HG03175 (cell line): Measurements from ENCODE around the gene CYP1A2.
"Not testable (repeated sequence)": the region's sequence is repeated elsewhere in the genome, so short reads cannot be mapped to it uniquely, and the experiment has no call there.

ENCODE experiments used
- ATAC-seq: cut with Tn5 transposase; IDR thresholded peaks from one replicate; pipeline ENCODE4 v1.9.1; 2021; ENCODE audit warnings: mild to moderate bottlenecking, moderate library complexity; ENCODE audit not compliant: unreplicated experiment

Gene CYP1A2, protein sequence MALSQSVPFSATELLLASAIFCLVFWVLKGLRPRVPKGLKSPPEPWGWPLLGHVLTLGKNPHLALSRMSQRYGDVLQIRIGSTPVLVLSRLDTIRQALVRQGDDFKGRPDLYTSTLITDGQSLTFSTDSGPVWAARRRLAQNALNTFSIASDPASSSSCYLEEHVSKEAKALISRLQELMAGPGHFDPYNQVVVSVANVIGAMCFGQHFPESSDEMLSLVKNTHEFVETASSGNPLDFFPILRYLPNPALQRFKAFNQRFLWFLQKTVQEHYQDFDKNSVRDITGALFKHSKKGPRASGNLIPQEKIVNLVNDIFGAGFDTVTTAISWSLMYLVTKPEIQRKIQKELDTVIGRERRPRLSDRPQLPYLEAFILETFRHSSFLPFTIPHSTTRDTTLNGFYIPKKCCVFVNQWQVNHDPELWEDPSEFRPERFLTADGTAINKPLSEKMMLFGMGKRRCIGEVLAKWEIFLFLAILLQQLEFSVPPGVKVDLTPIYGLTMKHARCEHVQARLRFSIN

DNA sequence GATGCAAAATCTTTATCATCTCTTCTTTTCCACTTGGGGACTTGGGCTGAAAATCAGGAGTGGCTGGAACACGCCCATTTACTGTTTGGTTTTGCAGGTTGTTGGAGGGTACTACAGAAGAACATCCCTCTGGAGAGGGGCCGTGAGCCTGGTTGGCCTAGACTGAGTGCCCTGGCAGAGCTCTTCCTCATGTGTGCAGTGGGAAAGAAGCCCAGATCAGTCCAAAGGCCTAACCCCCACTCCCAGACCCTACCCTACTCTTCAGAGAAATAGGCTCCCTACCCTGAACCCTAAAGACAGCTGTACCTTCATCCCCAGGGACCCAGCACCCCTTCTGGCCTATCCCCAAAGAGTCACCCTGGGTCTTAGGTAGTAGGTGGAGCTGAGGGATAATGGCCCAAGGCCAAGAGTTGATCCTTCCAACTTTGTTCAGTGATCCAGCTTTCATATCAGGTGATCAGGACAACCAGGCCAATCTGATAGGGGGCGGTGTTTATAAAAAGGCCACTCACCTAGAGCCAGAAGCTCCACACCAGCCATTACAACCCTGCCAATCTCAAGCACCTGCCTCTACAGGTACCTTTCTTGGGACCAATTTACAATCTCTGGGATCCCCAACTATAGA, at the start of gene CYP1A2:
CYP1A2 (plus strand) TSS at position 524 of the 625 bp plus-strand sequence. CDS start 894 bp downstream, outside the sequence.
- no peak for ATAC-seq

DNA sequence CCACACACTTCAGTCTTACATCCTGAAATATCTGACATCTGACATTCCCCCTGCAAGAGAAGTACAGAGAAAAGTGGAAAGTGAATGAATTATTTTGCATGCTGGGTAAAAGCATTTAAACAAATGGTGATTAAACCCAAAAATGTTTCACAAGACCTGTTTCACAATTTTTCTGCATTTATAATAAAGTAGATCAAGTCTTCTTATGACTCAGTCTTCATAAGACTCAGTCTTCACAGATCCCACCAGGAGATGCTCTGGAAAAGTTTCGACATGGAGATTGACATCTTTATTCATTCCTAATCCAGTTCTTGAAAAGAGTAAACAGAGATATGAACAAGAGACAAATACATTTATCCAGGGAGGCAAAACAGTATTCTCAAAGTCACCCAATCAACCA, 39.6 kb upstream of the CYP1A2 start:
- ATAC-seq = no peak

DNA sequence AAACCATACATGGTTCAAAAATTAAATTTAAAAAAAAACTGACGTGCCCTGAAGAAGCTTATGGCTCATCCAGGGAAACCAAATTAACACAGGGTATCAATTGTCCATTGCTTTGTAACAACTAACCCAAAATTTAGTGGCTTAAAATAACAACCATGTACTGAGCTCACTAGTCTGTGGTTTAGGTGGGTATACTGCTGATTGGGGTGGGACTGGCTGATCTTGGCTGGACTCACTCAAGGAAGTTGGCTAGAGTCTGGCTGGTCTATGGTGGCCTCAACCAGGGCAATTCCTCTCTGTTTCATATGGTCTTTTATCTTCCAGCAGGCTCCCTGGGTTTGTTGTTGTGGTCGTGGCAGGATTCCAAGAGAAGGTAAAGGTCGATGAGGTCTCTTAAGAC, 38.8 kb upstream of the CYP1A2 start:
- no peak for ATAC-seq

DNA sequence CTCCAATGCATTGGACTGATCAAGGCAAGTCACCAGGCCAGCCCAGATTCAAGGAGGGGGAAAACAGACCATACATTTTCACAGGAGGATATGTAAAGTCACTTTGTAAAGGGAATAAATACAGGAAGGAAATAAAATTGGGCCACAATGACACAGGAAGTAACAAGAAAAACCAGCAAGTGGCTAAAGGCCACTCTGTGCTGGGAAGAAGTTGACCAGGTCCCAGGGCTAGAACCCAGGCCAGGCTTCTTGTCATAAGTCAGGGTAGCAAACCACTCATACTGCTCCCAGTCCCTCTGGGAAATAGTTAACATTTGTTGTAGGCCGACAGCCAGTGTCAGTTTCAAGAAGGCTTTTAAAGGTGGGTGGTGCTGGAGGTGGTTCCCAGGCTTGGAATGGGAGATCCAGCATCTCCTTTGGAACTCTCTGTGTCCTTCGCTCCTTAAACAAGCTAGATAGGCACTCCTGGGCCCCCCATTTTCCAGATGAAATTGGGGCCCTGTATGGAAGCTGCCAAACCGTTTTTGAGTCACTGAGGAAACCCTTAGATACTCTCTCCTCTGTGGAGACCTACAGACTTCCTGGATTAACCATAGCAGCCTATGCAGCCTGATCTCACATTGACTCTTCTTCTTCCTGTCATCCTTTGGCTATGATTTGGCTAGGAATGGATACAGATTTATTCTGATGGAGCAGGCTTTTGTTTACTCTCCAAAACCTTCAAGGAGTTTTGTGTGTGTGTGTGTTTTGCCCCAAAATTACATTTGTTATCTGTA, 38.1 kb upstream of the CYP1A2 start:
- no peak for ATAC-seq

DNA sequence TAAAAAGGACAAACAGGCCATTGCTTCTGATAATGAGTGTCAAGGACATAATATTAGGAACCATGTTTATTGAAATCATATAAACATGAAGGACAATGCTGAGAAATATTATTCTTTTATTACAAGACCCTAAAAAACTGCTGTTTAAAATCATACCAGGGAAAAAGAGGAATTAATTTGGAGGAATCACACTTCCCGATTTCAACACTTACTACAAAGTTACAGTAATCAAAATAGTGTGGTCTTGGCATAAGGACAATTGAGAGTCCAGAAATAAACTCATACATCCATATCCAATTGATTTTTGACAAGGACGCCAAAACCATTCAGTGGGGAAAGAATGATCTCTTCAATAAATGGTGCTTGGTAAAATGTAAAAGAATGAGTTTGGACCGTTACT, 36.3 kb upstream of the CYP1A2 start:
- no peak for ATAC-seq

DNA sequence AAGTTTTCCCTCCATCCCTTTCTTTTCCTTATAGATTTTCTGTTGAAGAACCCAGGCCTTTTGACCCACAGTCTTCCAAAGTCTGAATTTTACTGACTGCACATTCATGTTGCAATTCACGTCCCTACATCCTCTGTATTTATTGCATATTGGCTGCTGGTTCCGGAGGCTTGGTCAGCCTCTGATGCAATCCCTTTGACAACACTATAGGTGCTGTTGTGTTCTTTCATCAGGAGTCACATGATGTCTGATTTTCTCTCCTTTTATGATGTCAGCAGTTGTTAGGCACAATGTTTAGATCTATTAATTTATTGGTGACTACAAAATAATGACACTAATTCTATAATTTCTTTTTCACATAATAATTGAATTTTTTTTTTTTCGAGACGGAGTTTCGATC, 32.0 kb upstream of the CYP1A2 start:
- ATAC-seq = no peak

DNA sequence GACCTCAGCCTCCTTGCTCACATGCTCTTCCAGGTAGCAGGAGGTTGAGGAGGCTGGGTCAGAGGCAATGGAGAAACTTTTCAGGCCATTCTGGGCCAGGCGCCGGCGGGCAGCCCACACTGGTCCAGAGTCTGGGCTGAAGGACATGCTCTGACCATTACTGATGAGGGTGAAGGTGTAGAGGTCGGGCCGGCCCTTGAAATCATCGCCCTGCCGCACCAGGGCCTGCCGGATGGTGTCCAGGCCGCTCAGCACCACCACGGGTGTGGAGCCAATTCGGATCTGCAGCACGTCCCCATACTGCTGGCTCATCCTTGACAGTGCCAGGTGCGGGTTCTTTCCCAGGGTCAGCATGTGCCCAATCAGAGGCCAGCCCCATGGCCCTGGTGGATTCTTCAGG, 26.1 kb upstream of the CYP1A2 start:
- ATAC-seq = no peak

DNA sequence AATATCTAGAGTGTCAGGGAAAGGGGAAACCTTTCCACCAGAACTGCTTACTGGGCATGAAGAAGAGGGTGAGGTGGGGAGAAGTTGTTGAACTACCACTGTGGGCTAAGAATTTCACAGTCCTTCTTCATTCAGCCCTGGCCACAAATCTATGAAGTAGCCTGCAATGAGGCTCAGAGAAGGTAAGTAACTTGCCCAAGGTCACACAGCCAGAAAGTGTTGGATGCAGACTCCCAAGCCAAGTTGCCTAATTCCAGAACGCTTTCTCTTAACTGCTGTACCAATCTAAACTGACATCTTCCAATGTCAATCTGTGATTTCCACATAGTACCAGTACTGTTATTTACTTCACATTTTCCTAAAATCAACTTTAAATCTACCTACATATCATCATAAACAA, 25.5 kb upstream of the CYP1A2 start:
- ATAC-seq = no peak

DNA sequence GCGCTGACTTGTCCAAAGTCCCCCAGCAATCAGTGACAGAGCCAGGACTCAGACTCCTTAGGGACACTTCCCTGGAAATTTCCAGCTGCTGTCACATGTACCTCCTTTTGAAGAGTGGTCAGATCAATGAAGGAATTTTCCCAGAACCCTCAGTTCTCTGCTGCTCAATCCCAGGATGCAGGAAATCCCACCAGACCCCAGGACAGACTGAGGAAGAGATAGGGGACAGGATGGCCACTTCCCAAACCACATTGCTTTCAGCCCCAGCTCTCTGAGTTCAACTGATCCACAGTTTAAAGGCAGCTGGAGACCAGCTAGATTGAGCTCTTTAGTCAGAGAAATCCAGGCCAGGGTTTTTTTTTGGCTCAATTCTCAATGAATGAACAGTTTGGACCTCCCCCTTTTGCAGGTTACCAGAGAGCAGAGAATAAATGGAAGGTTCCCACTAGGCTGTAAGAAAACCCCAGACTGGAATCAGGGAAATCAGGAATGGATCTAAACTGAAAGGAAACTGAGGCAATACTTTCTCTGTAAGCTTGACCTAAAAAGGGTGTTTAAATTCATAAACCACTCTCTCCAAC, 24.8 kb upstream of the CYP1A2 start:
- ATAC-seq = no peak

DNA sequence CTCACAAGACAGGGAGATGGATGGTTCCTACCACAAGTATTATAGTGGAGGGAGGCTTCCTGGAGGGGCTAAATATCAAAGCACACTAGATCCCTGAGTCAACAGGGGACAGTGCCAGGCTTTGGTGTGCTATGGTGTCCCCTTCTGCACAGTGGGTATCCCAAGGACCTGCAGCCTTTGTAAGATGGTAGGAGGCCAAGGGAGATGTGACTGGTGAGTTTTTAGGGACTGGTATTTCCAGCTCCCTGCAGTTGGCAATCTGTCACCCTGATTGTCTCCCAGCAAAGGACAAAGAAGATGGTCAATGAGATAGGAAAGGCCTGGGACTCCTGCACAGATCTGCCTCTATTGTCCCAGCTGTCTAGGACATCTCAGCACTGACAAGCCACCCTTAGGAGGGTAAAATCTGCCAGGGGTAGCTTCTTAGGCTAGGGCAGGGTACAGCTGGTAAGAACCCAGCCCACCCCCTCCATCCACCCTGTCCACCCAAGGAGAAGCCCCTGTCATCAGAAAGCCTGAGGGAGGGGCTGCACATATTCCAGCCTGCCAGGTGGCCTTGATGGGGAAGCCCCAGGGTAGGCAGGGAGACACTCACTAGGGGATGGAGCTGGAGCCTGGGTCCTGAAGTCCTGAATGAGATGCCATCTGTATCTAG, 23.9 kb upstream of the CYP1A2 start:
- no peak for ATAC-seq

DNA sequence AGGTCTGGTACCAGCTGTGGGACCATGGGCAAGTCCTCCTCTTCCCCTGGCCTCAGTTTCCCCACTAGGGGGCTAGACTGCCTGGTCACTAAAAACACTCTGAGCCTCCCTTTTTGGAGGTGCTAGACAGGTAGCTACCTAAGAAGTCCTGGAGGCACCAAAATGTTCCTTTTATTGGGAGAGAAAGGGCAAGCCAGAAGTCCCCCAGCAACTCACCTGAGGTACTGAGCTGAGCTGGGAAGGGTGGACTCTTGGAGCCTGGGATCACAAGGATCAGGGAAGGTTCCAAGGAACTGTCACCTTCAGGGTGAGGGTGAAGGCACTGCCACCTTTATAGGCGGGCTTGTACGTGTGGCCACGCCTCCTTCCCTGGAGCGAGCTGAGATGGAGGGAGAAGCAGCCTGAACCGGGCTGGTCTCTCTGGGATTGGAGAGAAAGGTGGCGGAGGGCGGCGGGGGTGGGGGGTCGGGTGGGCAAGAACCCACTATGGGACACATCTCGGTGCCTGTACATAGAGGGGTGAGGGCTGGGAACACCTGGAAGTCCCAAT, 23.3 kb upstream of the CYP1A2 start, which contains the start of gene CYP1A1:
CYP1A1 (minus strand) TSS at position 304 of the 550 bp plus-strand sequence. CDS start 2,431 bp downstream, outside the sequence.
- ATAC-seq = no peak

DNA sequence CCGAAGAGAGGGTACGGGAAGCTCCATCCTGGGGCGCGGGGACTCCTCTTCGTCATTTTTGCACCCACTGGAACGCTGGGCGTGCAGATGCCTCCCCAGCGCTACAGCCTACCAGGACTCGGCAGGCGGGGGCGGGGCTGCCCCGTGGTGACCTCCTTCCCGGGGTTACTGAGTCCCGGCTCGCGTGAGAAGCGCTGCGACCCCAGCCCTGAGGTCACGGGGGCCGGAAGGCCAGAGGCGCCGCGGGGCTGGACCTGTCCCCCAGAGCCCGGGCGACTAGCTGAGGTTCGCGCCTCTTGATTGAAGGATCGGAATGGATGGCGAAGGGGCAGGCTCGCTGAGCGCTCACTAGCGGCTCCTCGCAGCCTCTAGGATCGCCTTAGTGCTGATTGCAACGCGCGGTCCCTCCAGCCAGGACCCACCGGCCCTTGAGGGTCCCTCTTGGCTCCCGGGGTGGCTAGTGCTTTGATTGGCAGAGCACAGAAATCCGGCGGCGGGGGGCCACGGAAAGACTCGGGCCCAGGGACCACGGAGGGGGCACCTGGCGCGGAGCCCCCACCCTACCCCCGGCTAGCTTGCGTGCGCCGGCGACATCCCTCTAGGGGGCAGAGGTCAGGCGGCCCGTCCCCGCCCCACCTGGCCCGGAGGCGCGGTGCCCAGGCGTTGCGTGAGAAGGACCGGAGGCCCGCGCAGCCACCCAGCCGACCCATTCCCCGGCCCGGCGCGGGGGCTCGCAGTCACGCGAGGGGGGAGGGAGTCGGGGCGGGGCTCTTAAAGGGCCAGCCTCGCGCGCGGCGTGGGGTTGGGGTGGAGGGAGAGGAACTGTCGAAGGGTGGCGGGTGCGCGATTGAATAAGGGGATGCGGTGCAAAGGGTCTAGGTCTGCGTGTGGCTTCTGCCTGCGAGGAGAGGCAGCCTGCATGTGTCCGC, 22.5 kb upstream of the CYP1A2 start:
- ATAC-seq = no peak

DNA sequence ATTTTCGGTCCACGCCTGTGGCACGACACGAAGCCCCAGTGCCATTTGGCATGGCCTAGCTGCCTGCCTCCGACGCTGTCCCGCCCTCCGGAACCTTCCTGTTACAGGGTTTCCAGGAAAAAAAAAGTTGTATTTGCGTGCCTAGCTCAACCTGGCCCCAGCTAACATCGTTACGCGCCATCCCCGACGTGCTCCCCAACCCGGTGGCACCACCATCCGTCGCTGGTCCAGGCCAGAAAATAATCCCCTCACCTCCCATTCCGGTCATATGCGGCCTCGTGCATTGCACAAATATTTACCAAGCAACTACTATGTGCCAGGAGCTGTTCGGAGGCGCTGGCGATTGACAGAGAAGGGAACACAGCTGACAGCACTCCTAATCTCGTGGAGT, 21.9 kb upstream of the CYP1A2 start:
- no peak for ATAC-seq

DNA sequence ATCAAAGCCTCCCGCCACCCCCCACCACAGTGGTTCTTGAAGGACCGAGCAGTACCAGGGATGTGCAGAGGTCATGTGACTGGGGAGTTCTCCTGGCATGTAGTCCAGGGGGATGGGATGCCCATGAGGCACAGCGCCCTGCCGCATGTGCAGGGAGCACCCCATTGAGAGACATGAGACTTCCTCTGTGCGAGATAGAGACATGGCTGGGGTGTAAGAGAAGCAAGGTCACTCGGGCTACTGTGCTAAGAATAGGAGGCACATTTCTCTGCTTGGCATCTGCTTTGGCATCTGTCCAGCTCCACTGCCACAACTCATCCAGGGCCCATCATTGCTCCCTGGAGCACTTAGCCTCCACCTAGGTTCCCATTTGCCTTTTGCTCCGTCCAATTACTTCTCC, 20.9 kb upstream of the CYP1A2 start:
- no peak for ATAC-seq

DNA sequence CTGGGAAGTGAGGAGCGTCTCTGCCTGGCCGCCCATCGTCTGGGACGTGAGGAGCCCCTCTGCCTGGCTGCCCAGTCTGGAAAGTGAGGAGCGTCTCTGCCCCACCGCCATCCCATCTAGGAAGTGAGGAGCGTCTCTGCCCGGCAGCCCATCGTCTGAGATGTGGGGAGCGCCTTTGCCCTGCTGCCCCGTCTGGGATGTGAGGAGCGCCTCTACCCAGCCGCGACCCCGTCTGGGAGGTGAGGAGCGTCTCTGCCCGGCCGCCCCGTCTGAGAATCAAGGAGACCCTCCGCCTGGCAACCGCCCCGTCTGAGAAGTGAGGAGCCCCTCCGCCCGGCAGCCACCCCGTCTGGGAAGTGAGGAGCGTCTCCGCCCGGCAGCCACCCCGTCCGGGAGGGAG, 19.9 kb upstream of the CYP1A2 start:
- ATAC-seq = not testable (repeated sequence)

DNA sequence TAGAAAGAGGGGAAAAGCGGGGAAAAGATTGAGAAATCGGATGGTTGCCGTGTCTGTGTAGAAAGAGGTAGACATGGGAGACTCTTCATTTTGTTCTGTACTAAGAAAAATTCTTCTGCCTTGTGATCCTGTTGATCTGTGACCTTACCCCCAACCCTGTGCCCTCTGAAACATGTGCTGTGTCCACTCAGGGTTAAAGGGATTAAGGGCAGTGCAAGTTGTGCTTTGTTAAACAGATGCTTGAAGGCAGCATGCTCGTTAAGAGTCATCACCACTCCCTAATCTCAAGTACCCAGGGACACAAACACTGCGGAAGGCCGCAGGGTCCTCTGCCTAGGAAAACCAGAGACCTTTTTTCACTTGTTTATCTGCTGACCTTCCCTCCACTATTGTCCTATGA, 19.3 kb upstream of the CYP1A2 start:
- not testable (repeated sequence) for ATAC-seq

DNA sequence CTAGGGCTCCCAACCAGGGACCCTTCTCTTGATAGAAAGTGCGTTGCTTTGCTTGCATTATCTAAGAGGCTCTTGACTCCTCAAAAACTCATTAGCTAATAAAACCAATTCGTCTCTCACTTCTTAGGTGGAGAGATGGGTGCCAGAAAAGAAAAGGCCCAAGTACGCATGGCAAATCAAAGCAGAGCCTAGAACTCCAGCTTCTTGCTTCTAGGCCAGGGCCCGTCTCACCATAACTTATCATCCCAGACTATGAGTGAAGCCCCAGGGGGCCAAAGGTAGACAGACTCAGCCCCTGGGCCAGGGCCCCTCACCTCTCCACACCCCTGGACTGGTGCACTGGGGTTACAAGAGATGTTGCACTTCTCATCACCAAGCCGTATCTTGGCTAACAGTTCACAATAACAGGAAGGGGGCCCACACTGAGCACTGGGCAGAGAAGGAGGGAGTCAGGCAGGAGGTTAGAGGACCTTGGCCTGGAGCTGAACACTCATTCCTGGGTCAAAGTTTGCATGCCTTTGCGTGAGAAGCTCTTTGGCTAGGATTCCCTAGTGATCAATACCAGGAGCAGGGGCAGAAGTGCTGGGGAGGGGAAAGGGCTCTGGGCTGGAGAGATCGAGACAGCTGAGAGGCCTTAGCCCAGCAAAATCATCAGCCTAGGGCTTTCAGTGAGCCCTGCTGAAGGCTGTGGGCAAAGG, 17.9 kb upstream of the CYP1A2 start:
- ATAC-seq = no peak

DNA sequence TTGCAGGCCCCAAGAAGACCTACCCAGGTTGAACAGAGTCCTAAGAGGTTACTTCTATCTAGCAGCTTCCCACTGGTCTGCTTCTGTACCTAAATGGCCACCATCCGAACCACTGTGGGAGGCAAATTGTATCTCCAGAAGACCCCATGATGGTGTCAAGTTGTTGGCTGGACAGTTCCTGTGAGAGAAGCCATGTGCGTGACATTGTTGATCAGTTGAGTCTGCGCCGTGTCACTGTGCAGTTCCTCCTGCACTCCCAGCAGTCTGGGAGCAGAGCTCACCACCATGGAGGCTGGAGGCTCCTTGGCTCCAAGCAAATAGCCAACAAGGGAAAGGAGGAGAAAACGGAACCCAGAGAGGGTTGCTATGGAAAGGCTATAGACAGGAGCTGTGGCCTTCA, 15.8 kb upstream of the CYP1A2 start:
- ATAC-seq = no peak

DNA sequence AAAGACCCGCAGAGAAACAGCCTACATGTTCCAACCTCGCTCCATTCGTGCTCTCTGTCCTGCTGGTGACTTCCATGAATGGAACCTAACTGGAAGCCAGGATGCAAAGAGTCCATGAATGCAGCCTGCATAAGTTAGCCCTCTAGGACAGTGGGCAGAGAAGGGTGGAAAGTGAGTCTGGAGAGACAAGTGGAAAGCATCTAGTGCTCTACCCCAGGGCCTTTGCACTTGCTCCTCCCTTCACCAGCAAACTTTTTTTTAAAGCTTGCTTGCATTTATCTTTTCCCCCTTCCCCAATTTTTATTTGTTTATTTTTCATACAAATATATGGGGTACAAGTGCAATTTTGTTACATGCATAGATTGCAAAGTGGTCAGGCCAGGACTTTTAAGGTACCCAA, 15.4 kb upstream of the CYP1A2 start:
- ATAC-seq = no peak
